Nephron (organoid): Measurements from ENCODE around the gene CCDC88C.

ENCODE experiments used
- H3K27ac Mint-ChIP-seq, 3 experiments: 2 replicates each; pipeline ENCODE4 v1.8.0; 2020; ENCODE audit warnings: mixed read lengths in 3 of 3, mild to moderate bottlenecking in 2 of 3, moderate library complexity in 1 of 3
- H3K27me3 Mint-ChIP-seq: 2 replicates; pipeline ENCODE4 v1.8.0; 2021; ENCODE audit warnings: low read depth, mild to moderate bottlenecking, moderate library complexity, mixed read lengths
- H3K36me3 Mint-ChIP-seq: 2 replicates; pipeline ENCODE4 v1.8.0; 2020; ENCODE audit warnings: low read depth, mixed read lengths
- H3K4me1 Mint-ChIP-seq: 2 replicates; pipeline ENCODE4 v1.8.0; 2020; ENCODE audit warnings: mixed read lengths
- H3K4me3 Mint-ChIP-seq, 3 experiments: 2 replicates each; pipeline ENCODE4 v1.8.0; 2020; ENCODE audit warnings: mild to moderate bottlenecking in 3 of 3, mixed read lengths in 3 of 3, moderate library complexity in 2 of 3
- H3K9me3 Mint-ChIP-seq: 2 replicates; pipeline ENCODE4 v1.8.0; 2020; ENCODE audit warnings: mixed read lengths
- CTCF ChIP-seq, 3 experiments: fragments of 200-600 bp; sonication (generic); IDR thresholded peaks; one replicate each; pipeline ENCODE4 v1.5.0; 2021; ENCODE audit warnings: antibody characterized with exemption in 3 of 3; ENCODE audit not compliant: unreplicated experiment in 3 of 3

CCDC88C gene

GRCh38 chr14:91360490-91361232 is 57.0 kb downstream of the CCDC88C start:
- H3K9me3 Mint-ChIP-seq = no peaks in the 10 kb centered on the region
- no peak for TF ChIP-seq CTCF (IDR thresholded peaks at IDR 0.05; ENCODE audit: unreplicated experiment in 3 of 3)
- peaks cover under 1% of the 10 kb centered on the region for H3K4me1 Mint-ChIP-seq

GRCh38 chr14:91358654-91359220 is 58.9 kb downstream of the CCDC88C start:
- Mint-ChIP-seq H3K27ac (no peak overlapping the region), H3K36me3 (peaks cover 4% of the 10 kb centered on the region), H3K9me3 (no peaks in the 10 kb centered on the region), H3K4me3 (no peak overlapping the region), H3K4me1 (peaks cover 16% of the 10 kb centered on the region), H3K27me3 (peaks cover 14% of the 10 kb centered on the region)
- TF ChIP-seq CTCF (IDR thresholded peaks at IDR 0.05; ENCODE audit: unreplicated experiment in 3 of 3) = no peak

More at GRCh38 chr14:91360490-91361232, 57.0 kb downstream of the CCDC88C start:
- no peak overlapping the region for H3K4me3 Mint-ChIP-seq
- H3K36me3 Mint-ChIP-seq = peaks cover 4% of the 10 kb centered on the region
- no peak overlapping the region for H3K27ac Mint-ChIP-seq
- H3K27me3 Mint-ChIP-seq = peaks cover 15% of the 10 kb centered on the region

GRCh38 chr14:91358025-91358319 is 59.6 kb downstream of the CCDC88C start:
- Mint-ChIP-seq H3K27ac (no peak overlapping the region), H3K9me3 (no peaks in the 10 kb centered on the region), H3K36me3 (peaks cover 4% of the 10 kb centered on the region), H3K4me3 (no peak overlapping the region), H3K27me3 (peaks cover 15% of the 10 kb centered on the region), H3K4me1 (peaks cover 24% of the 10 kb centered on the region)
- TF ChIP-seq CTCF (IDR thresholded peaks at IDR 0.05; ENCODE audit: unreplicated experiment in 3 of 3) = no peak

- Mint-ChIP-seq H3K4me1 (peaks cover 29% of the 10 kb centered on the region), H3K9me3 (no peaks in the 10 kb centered on the region), H3K4me3 (no peak overlapping the region), H3K27me3 (peaks cover 18% of the 10 kb centered on the region), H3K36me3 (peaks cover 4% of the 10 kb centered on the region), H3K27ac (no peak overlapping the region)
- no peak for TF ChIP-seq CTCF (IDR thresholded peaks at IDR 0.05; ENCODE audit: unreplicated experiment in 3 of 3)
Measured at GRCh38 chr14:91357272-91358024, 60.2 kb downstream of the CCDC88C start.

- H3K4me1 Mint-ChIP-seq = peaks cover 41% of the 10 kb centered on the region
- no peak for TF ChIP-seq CTCF (IDR thresholded peaks at IDR 0.05; ENCODE audit: unreplicated experiment in 3 of 3)
- H3K36me3 Mint-ChIP-seq = peaks cover 4% of the 10 kb centered on the region
- no peaks in the 10 kb centered on the region for H3K9me3 Mint-ChIP-seq
- no peak overlapping the region for H3K27ac Mint-ChIP-seq
- H3K4me3 Mint-ChIP-seq = no peak overlapping the region
- peaks cover 17% of the 10 kb centered on the region for H3K27me3 Mint-ChIP-seq
Measured at GRCh38 chr14:91356181-91356763, 61.3 kb downstream of the CCDC88C start.
